ENCODE measurements around the gene TGM1.

Gene TGM1

DNA sequence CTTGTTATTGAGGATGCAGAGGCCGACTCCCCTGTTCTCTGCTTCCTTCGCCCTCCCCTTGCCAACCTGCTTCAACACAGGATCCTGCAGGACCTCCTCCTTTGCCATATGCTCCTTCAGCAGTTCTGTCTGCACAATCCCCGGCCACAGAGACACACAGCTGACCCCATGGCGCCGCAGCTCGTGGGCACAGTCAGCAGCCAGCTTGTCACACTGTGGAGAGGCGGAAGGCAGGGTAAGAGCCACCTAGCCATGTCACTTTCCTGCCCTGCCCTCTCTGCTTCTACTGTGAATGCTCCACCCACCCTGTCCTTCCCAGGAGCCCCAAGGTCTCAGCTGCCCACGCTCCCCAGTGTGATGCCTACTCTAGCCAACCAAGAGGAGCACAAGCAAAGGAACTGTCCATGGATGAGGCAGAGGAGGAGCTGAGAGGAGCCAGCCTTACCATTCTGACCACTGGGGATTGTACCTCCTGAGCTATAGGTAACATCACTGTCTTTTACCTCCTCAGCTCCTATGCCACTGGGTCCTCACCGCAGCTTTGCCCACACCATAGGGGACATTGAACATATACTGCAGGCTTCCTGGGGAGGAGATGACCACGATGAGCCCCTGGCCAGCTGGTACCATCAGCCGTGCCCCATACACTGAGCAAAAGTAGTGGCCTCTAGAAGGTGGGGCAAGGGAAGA, 29.3 kb upstream of the TGM1 start:
- DNase-seq (ENCODE audit: low spot score), result no peak

DNA sequence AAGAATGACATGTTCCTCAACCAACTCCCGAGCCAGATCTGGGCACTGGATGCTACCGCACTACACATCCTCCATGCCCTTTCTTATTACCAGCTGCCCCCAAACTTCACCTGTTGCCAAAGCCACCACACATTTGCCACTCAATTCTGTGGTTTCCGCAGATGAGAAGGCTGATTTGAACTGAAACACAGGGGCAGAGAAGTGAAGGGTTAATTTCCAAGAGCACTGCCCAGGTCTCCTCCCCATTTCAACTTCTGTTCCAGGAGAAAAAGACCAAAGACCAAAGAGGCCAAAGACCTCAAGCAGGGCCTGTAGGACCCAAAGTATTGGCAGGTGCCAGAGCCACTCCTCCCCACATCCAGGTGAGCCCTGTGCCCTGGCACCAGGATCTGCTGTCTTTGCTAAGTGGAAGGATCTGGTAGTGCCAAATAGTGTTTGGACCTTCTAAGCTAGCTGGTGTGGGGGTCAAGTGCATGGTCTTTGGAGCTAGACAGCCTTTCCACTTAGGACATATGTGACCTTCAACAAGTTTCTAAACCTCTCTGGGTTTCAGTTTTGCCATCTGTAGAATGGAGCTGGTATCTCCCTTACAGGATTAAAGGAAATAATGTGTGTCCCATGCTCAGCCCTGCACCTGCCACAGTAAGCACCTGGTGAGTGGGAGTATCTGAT, 28.6 kb upstream of the TGM1 start:
- DNase-seq (ENCODE audit: low spot score), result no peak

DNA sequence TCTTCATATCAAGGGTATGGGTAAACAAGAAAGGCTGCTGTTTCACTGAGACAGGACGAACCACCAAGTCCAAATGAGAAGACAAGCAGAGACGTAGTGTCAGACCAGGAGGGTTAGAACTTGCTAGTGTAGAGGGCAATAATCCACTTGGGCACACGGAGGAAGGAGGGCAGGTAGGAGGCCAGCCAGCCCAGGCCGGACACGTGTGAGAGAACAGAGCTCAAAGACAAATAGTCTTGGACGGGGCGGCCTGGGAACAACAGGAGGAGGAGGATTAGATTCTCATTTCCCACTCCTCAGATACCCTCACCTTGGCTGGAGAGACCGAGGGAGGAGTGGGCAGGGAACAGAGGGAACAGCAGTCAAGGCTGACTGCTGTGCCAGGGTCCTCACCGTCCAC, 27.8 kb upstream of the TGM1 start:
- no peak for DNase-seq (ENCODE audit: low spot score)

DNA sequence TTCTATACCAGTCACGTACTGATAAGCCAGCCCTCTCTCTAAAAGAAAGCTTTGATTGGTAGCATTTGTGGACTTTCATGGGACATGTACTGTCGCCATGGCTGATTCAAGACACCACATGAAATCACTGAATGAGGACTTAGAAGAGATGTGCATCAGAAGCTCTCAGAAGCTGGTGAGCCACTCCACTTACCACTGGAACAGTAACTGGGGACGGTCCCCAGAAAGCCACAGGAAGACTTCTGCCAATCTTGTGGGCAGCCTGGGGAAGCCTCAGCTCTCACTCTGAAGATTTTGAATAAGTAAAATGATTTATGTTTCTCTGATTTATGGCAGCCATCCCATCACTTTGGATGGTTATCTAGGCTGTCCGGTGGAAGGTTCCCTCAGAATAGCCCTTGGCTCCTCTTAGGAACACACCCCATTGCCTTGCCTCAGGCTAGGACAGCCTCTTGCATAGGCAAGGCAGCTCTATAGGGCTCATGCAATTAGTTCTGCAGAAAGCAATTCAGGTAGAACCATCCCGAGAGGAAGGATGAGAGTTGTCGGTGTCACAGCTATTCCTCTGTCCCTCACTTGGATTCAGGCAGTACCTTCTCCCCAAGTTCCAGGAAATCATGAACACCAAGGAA, 26.8 kb upstream of the TGM1 start:
- DNase-seq (ENCODE audit: low spot score), result no peak

DNA sequence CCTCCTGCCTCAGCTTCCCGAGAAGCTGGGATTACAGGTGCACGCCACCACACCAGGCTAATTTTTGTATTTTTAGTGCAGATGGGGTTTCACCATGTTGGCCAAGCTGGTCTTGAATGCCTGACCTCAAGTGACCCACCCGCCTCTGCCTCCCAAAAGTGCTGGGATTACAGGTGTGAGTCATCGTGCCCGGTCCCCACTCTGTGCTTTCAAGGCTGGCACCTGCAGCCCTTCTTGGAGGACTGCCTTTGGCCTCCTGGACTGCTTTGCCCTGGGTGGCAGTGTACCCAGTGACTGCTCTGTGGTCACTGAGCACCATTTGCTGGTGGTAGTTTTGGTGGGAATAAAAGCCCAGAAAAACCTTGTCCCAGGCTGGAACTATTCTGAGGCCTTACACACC, 24.0 kb upstream of the TGM1 start:
- DNase-seq (ENCODE audit: low spot score), result no peak

DNA sequence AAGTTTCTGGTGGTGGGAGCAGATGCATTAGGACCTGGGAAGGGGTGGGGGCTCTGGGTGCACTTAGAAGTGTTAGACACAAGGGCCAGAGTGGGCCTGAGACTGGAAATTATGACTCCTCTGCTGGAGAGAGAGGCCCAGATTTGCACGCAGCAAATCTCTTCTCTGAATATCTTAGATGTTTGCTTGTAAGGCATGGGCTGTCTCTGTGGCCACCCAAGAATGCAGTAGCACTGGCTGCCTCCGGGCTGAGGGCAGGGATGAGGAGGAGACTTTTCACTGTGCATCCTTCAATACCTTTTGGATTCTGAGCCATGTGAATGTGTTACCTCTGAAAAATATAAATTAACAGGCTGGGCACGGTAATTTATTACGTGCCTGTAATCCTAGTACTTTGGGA, 22.4 kb upstream of the TGM1 start:
- DNase-seq (ENCODE audit: low spot score), result peak; percentile 40

DNA sequence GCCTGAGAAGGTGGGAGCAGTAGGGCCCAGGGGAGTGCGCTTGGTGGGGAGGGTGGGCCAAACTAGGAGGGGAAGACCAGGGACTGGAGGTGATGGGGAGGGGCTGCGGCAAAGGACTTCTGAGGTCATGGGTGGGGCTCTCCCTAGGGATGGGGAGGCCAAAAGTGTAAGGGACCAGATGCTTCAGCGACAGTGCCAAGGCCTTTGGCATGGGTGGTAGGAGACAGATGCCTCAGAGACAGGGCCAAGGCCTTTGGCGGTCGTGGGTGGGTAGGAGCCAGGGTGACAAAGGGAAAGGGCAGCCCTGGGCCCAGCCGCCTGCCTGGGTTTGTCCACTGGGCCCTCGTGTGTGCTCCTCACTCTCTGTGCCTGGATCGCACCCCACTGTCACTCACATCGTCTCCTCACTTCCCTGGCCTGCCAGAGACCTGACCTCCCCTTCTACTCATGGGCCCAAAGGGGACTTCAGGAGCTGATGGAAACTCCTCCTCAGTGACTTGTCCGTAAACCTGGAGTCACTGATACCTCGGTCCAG, 21.6 kb upstream of the TGM1 start:
- DNase-seq (ENCODE audit: low spot score), result no peak

DNA sequence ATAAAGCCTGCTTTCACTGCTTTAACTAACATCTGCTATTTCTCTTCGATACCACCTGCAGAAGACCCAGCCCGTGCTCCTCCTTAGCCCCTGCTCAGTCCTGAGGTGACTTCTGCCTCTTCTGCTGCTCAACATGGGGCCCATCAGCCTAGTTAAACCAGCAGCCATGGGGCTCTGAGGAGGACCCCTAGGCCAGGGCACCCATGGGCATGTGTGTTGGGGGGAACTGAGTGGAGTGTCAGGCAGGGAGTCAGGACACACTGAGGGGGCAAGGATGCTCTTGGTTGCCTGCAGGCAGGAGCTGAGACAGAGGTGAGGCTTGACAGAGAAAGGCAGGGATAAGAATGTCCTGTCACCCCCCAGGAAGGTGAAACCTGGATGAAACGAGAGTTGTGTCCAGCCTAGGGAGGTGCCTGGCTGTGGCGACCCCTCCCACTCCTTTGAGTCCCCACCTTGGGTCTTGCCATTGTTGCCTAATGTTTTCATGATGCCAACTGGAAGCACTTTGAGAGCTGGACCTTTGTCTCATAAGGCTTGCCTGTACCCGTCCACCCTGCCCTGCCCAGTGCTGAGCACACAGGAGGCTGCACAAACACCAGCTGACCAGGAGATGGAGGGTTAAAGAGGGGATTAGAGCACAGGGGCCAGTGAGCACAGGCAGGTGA, 21.0 kb upstream of the TGM1 start:
- DNase-seq (ENCODE audit: low spot score), result no peak

DNA sequence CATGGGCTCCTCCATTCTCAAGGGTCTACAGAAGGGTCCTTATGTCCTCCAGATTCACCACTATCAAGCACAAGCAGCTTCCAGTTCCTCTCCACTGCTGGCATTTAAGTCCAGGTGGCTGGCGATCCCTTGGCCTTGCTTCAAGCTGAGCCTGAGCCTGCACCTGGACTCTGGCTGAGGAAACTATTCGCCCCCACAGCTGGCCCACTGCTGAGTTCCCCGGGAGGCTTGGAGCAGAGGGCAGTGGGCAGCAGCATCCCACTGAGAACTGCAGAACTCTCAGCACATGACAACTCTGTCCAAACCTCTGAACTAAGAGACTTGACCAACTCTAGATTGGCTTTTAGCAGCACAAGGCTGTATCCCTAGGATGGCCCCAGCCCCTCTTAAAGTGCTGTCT, 19.8 kb upstream of the TGM1 start:
- DNase-seq (ENCODE audit: low spot score), result no peak

DNA sequence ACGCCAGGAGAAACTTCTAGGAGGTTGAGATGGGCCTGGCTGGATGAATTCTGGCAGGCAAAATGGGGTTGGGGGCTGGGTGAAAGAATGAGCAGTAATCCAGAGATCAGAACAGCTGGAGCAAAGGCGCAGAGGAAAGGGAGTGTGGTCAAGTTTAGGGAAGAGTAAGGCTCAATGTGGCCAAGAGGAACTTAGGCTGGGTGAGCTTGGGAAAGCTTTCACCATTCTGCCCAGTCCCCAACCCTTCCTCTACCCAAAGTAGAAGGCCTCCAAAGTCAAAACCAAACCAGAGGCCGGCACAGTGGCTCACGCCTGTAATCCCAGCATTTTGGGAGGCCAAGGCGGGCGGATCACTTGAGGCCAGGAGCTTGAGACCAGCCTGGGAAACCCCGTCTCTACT, 18.7 kb upstream of the TGM1 start:
- DNase-seq (ENCODE audit: low spot score), result no peak

DNA sequence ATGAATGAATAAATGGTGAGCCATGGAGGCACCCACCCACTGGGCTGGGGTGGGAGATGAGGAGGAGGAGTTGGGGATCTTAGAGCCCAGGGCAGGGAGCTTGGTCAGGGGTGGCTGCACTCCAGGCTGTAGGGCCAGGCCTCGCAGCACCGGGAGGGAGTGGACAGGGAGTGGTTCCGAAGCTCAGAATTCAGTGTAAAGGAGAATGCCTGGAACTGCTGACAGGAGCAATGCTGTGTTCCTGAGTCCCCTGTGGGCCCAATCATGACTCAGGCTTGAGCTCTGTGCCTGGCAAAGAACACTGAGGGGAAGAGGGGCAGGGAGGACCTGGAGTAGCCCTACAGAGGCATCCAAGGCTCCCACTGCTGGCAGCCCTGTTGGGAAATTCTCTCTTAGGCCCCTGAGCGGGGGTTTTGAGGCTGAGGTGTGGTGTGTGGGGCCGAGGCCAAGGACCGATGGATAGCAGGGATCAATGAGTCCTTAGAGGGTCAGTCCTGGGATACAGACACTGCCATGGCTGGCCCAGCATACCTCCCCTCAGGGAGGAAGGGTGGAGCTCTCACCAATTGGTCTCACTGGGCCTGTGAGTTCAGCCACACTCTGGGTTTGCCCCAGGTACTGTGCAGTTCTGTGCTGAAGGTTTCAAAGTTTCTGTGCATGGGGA, 18.0 kb upstream of the TGM1 start:
- peak; percentile 31 for DNase-seq (ENCODE audit: low spot score)

DNA sequence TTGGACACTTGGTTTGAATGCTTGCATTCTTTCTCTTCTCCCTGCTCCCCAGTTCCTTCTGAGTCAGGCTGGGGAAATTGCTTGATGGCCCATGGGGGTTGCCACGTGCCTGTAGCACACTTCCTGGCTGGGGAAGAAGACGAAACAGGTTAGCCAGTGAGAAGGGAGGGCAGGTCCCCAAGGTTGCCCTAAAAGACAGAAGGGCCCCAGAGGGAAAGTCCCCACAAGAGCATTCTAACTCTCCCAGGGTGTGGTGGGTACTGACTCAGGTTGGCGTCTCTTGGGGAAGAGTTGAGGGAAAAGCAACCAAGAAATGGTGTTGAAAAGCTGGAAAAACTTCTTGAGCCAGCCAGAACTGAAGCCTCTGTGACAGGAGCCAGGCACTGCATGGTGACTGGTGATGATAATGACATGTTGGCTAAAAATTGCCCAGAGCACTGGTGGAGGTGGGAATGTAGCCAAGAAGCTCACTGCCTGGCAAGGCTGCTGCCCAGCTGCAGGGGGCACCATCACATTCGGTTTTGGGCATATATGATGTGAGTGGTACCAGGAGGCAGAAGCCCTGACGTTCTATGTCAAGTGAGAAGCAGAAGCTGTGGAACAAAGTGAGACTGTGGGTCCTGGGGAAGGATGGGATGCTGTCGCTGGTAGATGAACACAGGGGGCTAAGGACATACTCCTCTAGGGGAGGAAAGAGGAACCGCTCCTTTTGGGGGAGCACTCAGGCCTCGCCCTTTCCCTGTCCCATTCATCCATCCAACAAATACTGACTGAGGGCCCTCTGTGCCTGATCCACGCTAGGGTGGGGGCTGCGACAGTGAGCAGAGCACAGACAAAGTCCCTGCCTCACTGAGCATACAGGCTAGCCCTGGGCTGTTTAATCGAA, 16.6 kb upstream of the TGM1 start:
- DNase-seq (ENCODE audit: low spot score), result no peak

DNA sequence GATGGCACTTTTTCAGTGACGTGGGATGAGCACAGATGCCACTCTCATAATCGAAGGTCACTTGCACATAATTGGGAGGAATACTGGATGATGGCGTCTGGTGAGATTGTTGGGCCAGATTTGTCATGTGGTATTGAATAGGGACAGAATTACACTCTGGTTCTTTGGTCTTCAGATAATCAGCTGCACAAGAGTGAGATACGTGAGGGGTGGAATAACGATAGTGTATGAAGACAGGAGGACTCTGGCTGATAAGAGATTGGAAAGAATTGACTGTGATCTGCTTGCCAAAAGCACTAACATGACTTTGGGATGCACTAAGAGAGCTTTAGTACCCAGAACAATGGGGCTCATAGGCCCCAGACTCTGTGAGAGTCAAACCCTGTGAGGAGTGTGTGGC, 15.4 kb upstream of the TGM1 start:
- no peak for DNase-seq (ENCODE audit: low spot score)

DNA sequence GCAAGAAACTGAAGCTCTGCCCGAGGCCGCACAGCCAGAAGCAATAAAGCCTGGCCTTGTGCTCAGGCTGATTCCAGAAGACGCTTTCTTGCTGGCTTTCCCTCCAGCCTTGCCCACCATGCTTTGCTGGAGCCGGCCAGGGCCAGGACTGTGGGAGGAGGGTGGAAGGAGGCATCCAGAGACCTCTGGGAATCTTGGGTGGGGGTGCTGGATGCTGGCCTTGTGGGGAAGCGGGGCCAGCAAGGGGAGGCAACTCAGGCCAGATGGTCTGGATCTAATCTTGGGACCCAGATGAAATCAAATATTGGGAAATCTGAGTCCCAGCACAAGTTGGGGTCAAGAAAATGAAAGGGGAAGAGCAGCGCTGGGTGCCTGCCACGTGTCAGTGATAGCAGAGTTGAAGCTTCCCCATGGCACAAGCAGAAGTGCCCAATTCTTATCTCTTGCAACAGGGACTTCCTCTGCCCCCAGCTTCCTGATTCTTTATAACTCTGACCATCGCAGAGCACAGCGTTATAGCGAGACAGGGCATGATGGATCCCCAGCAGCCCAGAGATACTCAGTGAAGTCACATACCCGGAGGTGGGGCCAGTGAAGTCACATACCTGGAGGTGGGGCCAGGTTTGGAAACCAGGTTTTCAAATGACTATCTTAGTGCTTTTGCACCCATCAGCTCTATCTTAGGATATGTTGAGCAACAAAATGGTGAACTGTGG, 14.8 kb upstream of the TGM1 start:
- DNase-seq (ENCODE audit: low spot score), result no peak

DNA sequence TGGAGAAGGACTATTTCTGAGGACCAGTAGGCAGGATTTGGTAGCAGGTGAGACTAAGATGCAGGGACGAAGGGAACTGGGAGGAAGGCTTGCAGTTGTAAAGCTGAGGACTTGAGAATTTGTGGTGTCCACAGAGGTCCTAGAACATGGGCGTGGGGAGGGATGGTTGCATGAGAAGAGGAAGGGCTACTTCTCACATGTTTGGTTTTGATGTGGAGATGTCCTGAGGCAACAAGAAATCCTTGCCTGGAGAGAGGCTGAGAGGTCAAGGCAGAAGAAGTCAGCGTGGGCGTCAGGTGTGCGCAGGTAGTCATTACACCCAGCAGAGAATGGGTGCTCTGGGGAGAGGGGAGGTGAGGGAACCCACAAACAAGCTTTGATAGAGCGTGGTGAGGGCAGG, 14.1 kb upstream of the TGM1 start:
- DNase-seq (ENCODE audit: low spot score), result no peak

DNA sequence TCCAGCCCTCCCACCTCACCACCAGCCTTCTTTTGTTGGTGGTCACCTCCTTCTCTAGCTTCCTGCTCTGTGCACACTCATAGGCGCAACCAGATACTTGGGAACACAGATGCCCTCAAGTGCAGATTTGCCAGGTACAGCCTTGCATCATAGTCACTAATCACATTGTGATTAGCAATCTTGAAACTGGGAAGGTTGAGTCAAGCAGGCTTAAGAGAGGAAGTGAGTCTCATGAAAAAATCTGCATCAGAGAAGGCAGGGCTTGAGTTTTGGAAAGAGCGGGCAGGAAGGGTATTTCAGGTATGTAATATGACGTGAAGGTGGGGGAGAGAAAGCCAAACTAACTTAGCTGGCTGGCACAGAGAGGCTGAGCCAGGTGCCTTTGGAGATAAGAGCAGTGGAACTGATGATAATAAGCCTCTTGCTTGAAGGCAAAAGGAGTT, 11.1 kb upstream of the TGM1 start:
- DNase-seq (ENCODE audit: low spot score), result no peak

DNA sequence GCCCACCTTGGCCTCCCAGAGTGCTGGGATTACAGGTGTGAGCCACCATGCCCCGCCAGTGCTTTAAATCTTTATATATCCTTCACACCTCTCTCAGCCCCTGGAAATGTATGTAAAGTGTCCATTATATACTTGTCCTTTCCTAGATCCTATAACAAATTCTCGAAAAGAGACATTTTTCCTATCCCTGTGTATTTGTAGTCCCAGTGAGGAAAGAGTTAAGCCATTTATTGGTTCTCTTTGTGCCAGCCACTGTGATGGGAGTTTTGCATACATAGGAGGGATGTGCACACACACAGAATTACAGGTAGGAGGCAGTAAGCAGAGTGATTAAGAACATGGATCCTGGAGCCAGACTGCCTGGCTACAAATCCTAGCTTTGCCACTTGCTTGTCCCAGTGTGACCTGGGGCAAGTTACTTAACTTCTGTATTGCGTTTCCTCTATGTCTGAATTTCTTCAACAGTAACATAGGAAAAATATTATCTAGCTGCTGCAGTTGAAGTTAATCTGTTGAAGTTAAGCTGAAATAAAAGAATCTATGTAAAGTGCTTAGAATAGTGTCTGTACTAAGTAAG, 10.5 kb upstream of the TGM1 start:
- DNase-seq (ENCODE audit: low spot score), result no peak

DNA sequence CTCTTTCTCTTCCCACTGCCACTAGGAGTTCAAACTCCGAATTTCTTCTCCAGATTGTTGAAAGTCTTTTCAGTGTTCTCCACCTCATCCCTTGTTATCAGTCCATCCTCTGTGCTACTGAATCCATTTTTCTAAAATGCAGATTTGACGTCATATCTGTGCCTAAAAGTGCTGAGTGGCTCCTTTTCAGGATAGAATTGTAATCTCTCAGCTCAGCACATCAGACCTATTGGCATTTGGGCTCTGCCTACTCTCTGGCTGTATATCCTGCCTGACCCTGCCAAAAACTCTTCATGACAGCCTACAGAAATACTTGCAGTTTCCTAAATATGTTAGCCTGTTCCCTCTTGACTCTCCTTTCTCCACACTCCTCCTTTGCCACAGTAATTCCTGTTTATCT, 9.5 kb upstream of the TGM1 start:
- no peak for DNase-seq (ENCODE audit: low spot score)

DNA sequence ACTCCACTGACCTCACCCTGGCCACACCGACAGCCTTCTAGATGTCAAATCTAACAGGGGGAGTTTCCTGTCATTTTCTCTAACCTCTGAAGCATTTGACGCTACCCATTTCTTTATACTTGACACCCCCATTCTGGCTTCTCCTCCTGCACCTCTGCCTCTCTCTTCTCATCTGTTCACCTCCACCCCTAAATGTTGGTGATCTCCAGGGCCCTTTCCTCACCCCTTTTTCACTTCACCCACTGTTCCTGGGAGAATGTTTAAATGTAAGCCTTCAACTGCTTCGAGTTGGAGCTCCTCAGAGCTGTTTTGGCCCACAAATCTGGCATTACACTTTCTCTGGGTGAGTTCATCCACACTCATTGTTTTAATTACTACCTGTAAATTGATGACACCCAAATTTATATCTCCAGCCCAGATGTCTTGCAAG, 8.9 kb upstream of the TGM1 start:
- no peak for DNase-seq (ENCODE audit: low spot score)

Measured in GM03348 (cell line).